IPS-15b (cell line): ENCODE results near the gene TMEM50A.
"Not testable (repeated sequence)": the region's sequence is repeated elsewhere in the genome, so short reads cannot be mapped to it uniquely, and the experiment has no call there.

Source experiments
- H3K27me3 ChIP-seq: one replicate; pipeline ENCODE4 v1.6.1; 2013; ENCODE audit warnings: low read length; ENCODE audit not compliant: control insufficient read depth, insufficient read depth
- H3K36me3 ChIP-seq: one replicate; pipeline ENCODE4 v1.6.1; 2013; ENCODE audit warnings: low read length; ENCODE audit not compliant: control insufficient read depth, insufficient read depth
- H3K4me1 ChIP-seq: one replicate; pipeline ENCODE4 v1.6.1; 2013; ENCODE audit warnings: mild to moderate bottlenecking, low read length; ENCODE audit not compliant: control insufficient read depth, insufficient read depth
- H3K4me3 ChIP-seq: one replicate; pipeline ENCODE4 v1.5.1; 2013; ENCODE audit warnings: low read depth, low read length
- H3K9ac ChIP-seq: one replicate; pipeline ENCODE4 v1.6.1; 2013; ENCODE audit warnings: low read depth, mild to moderate bottlenecking, low read length
- H3K9me3 ChIP-seq: one replicate; pipeline ENCODE4 v1.6.1; 2013; ENCODE audit warnings: mild to moderate bottlenecking, low read length; ENCODE audit not compliant: control insufficient read depth, insufficient read depth

TMEM50A gene

DNA sequence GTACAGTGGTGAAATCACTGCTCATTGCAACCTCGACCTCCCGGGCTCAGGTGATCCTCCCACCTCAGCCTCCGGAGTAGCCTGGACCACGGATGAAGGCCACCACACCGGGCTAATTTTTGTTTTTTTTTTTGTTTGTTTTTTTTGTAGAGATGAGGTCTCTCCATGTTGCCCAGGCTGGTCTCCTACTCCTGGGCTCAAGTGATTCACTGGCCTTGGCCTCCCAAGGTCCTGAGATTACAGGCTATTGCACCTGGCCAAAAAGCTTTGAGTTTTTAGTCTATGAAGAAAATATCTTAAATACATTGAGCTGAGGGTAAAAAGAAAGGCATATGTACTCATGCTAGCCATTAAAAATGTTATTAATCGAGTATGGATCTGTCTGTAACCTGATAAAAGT is 3.6 kb downstream of the TMEM50A start:
- Histone ChIP-seq H3K4me1 (peaks cover 3% of the 10 kb centered on the region), H3K27me3 (no peaks in the 10 kb centered on the region), H3K9me3 (no peaks in the 10 kb centered on the region), H3K9ac (no peak overlapping the region), H3K4me3 (no peak overlapping the region), H3K36me3 (peaks cover 5% of the 10 kb centered on the region)

DNA sequence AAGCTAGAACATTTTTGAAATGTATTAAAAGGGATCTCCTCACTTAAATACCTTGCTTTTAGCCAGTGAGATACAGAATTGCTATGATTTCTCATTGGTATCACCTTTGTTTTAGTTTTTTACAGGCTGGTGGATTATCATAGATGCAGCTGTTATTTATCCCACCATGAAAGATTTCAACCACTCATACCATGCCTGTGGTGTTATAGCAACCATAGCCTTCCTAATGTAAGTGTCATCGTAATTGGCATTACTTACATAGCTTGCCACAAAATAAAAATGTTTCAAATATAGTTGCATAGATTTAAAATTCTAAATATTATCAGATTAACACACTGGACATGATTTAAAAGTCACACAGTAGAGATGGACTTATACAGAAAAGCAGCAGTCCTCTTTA is 4.7 kb downstream of the TMEM50A start:
- no peaks in the 10 kb centered on the region for H3K27me3 ChIP-seq
- H3K4me3 ChIP-seq = no peak overlapping the region
- H3K9me3 ChIP-seq = no peaks in the 10 kb centered on the region
- H3K36me3 ChIP-seq = peaks cover 5% of the 10 kb centered on the region
- no peak overlapping the region for H3K9ac ChIP-seq
- peaks cover 3% of the 10 kb centered on the region for H3K4me1 ChIP-seq

DNA sequence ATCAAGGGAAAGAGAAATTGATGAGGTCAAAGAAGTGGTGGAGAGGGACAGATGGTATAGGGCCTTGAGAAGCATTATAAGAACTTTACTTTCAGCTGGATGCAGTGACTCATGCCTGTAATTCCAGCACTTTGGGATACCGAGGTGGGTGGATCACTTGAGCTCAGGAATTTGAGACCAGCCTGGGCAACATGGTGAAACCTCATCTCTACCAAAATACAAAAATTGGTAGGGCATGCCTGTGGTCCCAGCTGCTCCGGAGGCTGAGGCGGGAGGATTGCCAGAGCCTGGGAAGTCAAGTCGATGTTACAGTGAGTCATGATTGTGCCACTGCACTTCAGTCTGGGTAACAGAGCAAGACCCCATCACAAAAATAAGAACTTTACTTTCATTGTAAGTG is 5.7 kb downstream of the TMEM50A start:
- Histone ChIP-seq H3K4me1 (peaks cover 3% of the 10 kb centered on the region), H3K4me3 (no peak overlapping the region), H3K9ac (no peak overlapping the region), H3K27me3 (no peaks in the 10 kb centered on the region), H3K36me3 (peaks cover 5% of the 10 kb centered on the region), H3K9me3 (no peaks in the 10 kb centered on the region)

DNA sequence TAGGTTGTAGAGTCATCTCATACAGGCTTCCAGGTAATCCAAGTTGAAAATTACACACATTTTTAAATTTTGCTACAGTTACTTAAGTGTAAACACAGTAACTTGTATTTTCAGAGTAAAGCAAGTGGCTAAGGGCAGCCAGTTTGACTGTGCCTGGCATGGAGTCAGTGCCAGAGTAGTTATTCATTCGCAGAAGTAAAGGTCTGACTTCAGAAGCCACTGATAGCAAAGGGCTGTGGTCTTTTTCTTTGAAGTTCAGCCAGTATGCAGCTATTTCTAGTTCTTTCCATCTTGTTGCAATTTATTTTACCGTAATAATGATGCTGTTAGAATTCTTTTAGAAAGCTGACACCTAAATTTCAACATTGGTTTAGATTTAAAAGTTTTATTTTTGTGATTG is 9.4 kb downstream of the TMEM50A start:
- Histone ChIP-seq H3K4me3 (no peak overlapping the region), H3K36me3 (peaks cover 5% of the 10 kb centered on the region), H3K27me3 (no peaks in the 10 kb centered on the region), H3K9ac (no peak overlapping the region), H3K9me3 (no peaks in the 10 kb centered on the region), H3K4me1 (no peaks in the 10 kb centered on the region)

DNA sequence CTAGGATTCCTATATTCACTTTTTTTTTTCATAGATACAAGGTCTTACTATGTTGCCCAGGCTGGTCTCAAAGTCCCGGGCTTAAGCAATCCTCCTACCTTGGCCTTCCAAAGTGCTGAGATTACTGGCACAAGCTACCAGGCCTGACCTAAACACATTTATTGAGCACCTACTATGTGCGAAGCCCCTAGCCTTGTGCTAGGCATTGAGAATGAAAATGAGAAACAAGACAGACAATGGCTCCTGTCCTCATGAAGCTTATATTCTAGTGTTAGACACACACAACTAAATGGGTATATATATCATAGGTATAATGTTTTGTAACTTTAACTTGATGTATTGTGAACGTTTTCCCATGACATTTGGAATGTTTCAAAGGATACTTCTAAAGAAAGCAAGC is 11.5 kb downstream of the TMEM50A start:
- H3K4me1 ChIP-seq = no peaks in the 10 kb centered on the region
- H3K9ac ChIP-seq = no peak overlapping the region
- H3K27me3 ChIP-seq = no peaks in the 10 kb centered on the region
- no peaks in the 10 kb centered on the region for H3K9me3 ChIP-seq
- H3K36me3 ChIP-seq = peaks cover 10% of the 10 kb centered on the region
- no peak overlapping the region for H3K4me3 ChIP-seq

DNA sequence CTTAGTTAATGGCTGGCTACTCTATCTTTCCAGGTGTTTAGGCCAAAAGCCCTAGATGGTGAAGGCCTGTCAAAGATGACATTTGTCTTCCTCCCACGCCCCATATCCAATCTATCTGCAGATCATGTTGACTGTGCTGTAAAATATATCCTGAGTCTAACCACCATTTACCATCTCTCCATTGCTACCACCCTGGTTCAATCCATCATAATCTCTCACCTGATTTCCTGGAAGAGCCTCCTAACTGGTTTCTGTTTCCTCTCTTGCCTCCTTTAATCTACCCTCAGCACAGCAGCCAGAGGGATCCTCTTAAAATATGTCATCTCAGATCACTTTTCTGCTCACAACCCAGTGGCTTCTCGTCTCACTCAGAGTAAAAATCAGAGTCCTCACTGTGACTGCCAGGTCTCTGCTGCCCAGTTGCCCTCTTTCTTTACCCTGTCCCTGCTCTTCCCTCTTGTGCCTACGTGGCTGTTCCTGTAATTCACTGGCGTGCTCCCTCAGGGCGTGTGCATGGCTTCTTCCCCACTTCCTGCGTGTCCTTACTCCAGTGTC is 17.8 kb downstream of the TMEM50A start:
- H3K9me3 ChIP-seq = no peaks in the 10 kb centered on the region
- no peaks in the 10 kb centered on the region for H3K27me3 ChIP-seq
- H3K4me3 ChIP-seq = no peak overlapping the region
- peaks cover 14% of the 10 kb centered on the region for H3K36me3 ChIP-seq
- H3K9ac ChIP-seq = no peak overlapping the region
- H3K4me1 ChIP-seq = no peaks in the 10 kb centered on the region

DNA sequence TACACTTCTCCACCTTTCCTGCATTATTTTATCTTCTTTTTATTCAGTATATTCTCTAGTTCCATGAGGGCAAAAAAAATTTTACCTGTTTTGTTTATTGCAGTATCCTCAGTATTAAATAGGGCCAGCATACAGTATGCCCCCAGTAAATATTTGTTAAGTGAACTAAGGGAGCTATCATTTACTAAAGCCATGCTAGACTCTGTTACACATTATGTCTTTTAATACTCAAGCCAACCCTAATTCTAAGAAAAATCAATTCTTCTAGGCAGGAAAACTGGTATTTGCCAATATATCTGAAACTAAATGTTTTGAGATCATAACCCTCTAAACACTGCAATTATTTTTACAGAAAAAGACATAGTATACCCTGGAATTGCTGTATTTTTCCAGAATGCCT is 18.3 kb downstream of the TMEM50A start:
- Histone ChIP-seq H3K9me3 (no peaks in the 10 kb centered on the region), H3K4me1 (no peaks in the 10 kb centered on the region), H3K27me3 (no peaks in the 10 kb centered on the region), H3K36me3 (peaks cover 18% of the 10 kb centered on the region), H3K4me3 (no peak overlapping the region), H3K9ac (no peak overlapping the region)

DNA sequence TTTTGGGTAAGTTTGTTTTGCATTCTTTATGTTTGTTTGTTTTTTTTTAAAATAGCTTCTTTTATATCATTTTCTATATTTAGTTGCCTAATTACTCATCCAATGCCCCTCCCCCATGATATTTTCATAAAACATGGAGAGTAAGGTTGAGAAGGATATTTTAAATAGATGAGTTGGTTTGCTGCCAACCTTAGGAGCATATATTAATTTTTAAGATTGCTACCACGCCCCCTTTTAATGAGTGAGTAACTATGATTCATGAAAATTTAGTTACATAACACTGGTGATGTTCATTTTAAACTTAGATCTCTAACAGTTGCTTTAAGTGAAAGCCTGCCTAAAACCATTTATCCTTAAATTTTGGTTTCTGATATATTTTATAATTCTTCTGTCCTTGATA is 18.7 kb downstream of the TMEM50A start:
- Histone ChIP-seq H3K27me3 (no peaks in the 10 kb centered on the region), H3K4me3 (no peak overlapping the region), H3K9ac (no peak overlapping the region), H3K9me3 (no peaks in the 10 kb centered on the region), H3K36me3 (peaks cover 19% of the 10 kb centered on the region), H3K4me1 (no peaks in the 10 kb centered on the region)

DNA sequence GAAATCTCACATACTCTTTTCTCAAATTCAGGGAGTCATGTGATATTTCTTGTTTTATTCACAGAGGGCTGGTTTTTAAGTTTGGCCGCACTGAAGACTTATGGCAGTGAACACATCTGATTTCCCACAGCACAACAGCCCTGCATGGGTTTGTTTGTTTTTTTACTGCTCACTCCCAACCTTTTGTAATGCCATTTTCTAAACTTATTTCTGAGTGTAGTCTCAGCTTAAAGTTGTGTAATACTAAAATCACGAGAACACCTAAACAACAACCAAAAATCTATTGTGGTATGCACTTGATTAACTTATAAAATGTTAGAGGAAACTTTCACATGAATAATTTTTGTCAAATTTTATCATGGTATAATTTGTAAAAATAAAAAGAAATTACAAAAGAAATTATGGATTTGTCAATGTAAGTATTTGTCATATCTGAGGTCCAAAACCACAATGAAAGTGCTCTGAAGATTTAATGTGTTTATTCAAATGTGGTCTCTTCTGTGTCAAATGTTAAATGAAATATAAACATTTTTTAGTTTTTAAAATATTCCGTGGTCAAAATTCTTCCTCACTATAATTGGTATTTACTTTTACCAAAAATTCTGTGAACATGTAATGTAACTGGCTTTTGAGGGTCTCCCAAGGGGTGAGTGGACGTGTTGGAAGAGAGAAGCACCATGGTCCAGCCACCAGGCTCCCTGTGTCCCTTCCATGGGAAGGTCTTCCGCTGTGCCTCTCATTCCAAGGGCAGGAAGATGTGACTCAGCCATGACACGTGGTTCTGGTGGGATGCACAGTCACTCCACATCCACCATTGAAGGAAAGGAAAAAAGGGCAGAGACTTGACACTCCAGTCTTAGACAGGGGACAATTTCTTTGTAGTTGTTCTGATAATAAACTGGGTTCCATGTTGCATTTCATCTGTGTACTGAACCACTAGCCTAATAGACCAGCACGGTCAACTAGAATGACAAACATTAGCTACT is 22.8 kb downstream of the TMEM50A start:
- no peaks in the 10 kb centered on the region for H3K9me3 ChIP-seq
- no peak overlapping the region for H3K4me3 ChIP-seq
- H3K9ac ChIP-seq = no peak overlapping the region
- peaks cover 8% of the 10 kb centered on the region for H3K36me3 ChIP-seq
- H3K27me3 ChIP-seq = no peaks in the 10 kb centered on the region
- no peaks in the 10 kb centered on the region for H3K4me1 ChIP-seq

DNA sequence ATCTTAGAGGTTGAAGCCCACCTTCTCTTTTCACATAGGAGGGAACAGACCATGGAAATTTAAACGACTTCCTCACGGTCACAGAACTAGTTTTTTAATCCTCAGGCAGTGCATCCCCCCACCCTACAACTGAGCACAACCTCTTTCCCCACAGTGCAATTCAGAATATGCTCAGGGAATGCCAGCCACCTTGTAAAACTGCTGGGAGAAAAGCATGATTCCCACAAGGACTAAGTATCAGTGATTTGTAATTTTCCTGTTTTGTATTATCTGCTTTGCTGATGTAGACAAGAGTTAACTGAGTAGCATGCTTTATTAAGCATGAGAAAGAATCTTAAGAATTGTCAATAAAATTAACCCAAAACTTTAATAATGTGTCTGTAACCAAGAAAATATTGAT is 23.8 kb downstream of the TMEM50A start:
- Histone ChIP-seq H3K4me3 (no peak overlapping the region), H3K27me3 (no peaks in the 10 kb centered on the region), H3K9me3 (no peaks in the 10 kb centered on the region), H3K36me3 (peaks cover 8% of the 10 kb centered on the region), H3K9ac (no peak overlapping the region), H3K4me1 (no peaks in the 10 kb centered on the region)

DNA sequence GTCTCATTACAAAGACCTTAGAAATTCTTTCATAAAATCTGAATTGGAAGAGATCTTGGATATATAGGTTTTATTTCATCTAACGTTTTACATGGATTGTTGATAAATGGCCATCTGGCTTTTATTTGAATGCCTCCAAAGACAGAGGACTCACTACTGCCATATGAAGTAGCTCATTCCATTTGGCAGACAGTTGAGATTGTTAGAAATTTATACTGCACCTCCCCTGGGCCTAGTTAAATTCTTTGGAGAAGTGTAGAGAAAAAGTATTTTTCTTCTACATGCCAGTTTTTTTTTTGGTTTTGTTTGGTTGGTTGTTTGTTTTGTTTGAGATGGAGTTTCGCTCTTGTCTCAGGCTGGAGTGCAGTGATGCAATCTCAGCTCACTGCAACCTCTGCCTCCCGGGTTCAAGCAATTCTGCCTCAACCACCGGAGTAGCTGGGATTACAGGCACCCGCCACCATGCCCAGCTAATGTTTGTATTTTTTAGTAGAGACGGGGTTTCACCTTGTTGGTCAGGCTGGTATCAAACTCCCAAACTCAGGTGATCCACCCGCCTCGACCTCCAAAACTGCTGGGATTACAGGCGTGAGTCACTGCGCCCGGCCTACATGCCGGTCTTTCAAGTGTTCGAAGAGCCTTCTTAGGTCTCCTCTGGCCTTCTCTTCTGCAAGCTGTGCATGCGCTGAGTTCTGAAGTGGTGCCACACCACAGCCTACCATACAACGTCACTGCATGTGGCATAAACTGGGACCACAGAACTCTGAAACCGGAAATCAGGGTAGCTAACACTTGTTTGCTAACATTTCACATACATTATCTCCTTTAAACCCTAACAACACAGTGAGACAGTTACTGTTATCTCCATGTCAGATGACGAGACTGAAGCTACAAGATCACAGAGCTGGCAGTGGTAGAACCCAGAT is 24.8 kb downstream of the TMEM50A start:
- not testable (repeated sequence) for H3K9me3 ChIP-seq, H3K36me3 ChIP-seq, H3K27me3 ChIP-seq, H3K4me1 ChIP-seq, H3K9ac ChIP-seq, H3K4me3 ChIP-seq
